OCI-LY7 (cell line): Measurements from ENCODE around the gene ZNF836. TPM values are rescaled to one million over a fixed set of nuclear protein-coding genes. Genes with fewer than 3 reads are reported as not detected.

Source experiments
- BruUV-seq: library from RNA; stranded (reverse); fragments of 400-500 nt; replicated peaks from 2 replicates; lab custom pipeline; 2021; lab: Mats Ljungman, UMichigan
- CTCF ChIA-PET: fragments of 300-600 bp; sonication (Branson Sonifier 250); formaldehyde crosslinking; loops from one replicate; lab custom pipeline; 2022; ENCODE audit warnings: antibody characterized with exemption; ENCODE audit not compliant: unreplicated experiment; lab: Charles Lee
- POLR2A ChIA-PET: fragments of 300-600 bp; sonication (Branson Sonifier 250); formaldehyde crosslinking; loops from one replicate; lab custom pipeline; 2022; ENCODE audit warnings: antibody characterized with exemption; lab: Charles Lee
- DNase-seq: peaks from one replicate; pipeline ENCODE4 v3.0.0-alpha.2; 2015; ENCODE audit warnings: low spot score
- H2AFZ ChIP-seq: fragments of 200-600 bp; sonication (generic), shearing (Covaris generic); 2 replicates; pipeline ENCODE4 v1.6.1; 2014; ENCODE audit warnings: mild to moderate bottlenecking, antibody characterized with exemption, low read length, moderate library complexity
- H3K27ac ChIP-seq: fragments of 200-600 bp; sonication (generic); 2 replicates; pipeline ENCODE4 v1.5.1; 2014; ENCODE audit warnings: mixed run types, low read depth, mild to moderate bottlenecking, moderate library complexity, low read length, inconsistent platforms; ENCODE audit not compliant: poor library complexity, severe bottlenecking
- H3K36me3 ChIP-seq: fragments of 200-600 bp; sonication (generic); 2 replicates; pipeline ENCODE4 v1.6.1; 2014; ENCODE audit warnings: mild to moderate bottlenecking, antibody characterized with exemption, low read length, moderate library complexity, mixed read lengths; ENCODE audit not compliant: insufficient read depth
- H3K4me1 ChIP-seq: fragments of 200-600 bp; sonication (generic); 2 replicates; pipeline ENCODE4 v1.5.1; 2014; ENCODE audit warnings: mild to moderate bottlenecking, low read length; ENCODE audit not compliant: insufficient read depth, poor library complexity, severe bottlenecking
- H3K4me2 ChIP-seq: fragments of 200-600 bp; sonication (generic); 2 replicates; pipeline ENCODE4 v1.6.1; 2014; ENCODE audit warnings: mild to moderate bottlenecking, low read length
- H3K4me3 ChIP-seq: fragments of 200-600 bp; sonication (generic); 2 replicates; pipeline ENCODE4 v1.5.1; 2014; ENCODE audit warnings: mild to moderate bottlenecking, low read depth, low read length; ENCODE audit not compliant: poor library complexity, severe bottlenecking
- H3K79me2 ChIP-seq: fragments of 200-600 bp; sonication (generic); 2 replicates; pipeline ENCODE4 v1.6.1; 2016; ENCODE audit warnings: low read depth, mild to moderate bottlenecking, low read length, moderate library complexity, mixed read lengths; ENCODE audit not compliant: insufficient read depth
- H3K9me2 ChIP-seq: fragments of 200-600 bp; sonication (generic); 2 replicates; pipeline ENCODE4 v1.6.1; 2016; ENCODE audit warnings: mild to moderate bottlenecking, low read length, mixed read lengths; ENCODE audit not compliant: insufficient read depth
- H3K9me3 ChIP-seq: fragments of 200-600 bp; sonication (generic); 2 replicates; pipeline ENCODE4 v1.6.1; 2014; ENCODE audit warnings: mild to moderate bottlenecking, mixed run types, low read length, mixed read lengths
- H4K20me1 ChIP-seq: fragments of 200-600 bp; sonication (generic); 2 replicates; pipeline ENCODE4 v1.6.1; 2014; ENCODE audit warnings: mild to moderate bottlenecking, antibody characterized with exemption, low read length, moderate library complexity, mixed read lengths; ENCODE audit not compliant: insufficient read depth
- EZH2phosphoT487 ChIP-seq: fragments of 200-600 bp; sonication (generic); IDR thresholded peaks from 2 replicates; pipeline ENCODE4 v1.6.1; 2018; ENCODE audit warnings: low read depth, borderline replicate concordance, mild to moderate bottlenecking, mixed run types, antibody characterized with exemption, low read length, moderate library complexity, mixed read lengths
- intact Hi-C: fragments of 100-400 bp; cut with micrococcal nuclease; formaldehyde crosslinking; loops from one replicate; pipeline ENCODE4 v1.10.0; 2022; ENCODE audit not compliant: unreplicated experiment
- total RNA-seq, 2 experiments: library from RNA; depleted of rRNA in 1 of 2; stranded (reverse); fragments of >200 nt in 1 of 2; shearing (Covaris generic) in 1 of 2; gene quantifications; 2 replicates each; pipeline ENCODE4 v1.2.3, GENCODE V29; 2014 to 2022
- TF ChIP-seq, protein P1 (sequence below): fragments of 200-600 bp; sonication (generic); conservative IDR thresholded peaks from 2 replicates; pipeline ENCODE4 v1.5.1; 2014; ENCODE audit warnings: mild to moderate bottlenecking, antibody characterized with exemption, low read length, moderate library complexity, mixed read lengths

The ZNF836 gene
- total RNA-seq, 2 experiments from 2014 or later = 8.0 to 14.8 TPM

DNA sequence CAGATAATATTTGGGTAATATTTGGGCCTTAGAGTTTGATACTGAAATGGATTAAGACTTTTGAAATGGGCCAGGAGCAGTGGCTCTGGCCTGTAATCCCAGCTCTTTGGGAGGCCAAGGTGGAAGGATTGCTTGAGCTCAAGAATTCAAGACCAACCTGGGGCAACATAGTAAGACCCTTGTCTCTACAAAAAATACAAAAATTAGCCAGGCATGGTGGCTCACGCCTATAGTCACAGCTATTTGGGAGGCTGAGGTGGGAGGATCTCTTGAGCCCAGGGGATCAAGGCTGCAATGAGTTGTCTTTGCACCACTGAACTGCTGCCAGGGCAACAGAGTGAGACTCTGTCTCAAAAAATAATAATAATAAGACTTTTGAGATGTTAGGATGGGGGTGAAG is 926 bp upstream of the ZNF836 start:
- no peaks in the 10 kb centered on the region for H4K20me1 ChIP-seq
- TF ChIP-seq, protein P1, sequence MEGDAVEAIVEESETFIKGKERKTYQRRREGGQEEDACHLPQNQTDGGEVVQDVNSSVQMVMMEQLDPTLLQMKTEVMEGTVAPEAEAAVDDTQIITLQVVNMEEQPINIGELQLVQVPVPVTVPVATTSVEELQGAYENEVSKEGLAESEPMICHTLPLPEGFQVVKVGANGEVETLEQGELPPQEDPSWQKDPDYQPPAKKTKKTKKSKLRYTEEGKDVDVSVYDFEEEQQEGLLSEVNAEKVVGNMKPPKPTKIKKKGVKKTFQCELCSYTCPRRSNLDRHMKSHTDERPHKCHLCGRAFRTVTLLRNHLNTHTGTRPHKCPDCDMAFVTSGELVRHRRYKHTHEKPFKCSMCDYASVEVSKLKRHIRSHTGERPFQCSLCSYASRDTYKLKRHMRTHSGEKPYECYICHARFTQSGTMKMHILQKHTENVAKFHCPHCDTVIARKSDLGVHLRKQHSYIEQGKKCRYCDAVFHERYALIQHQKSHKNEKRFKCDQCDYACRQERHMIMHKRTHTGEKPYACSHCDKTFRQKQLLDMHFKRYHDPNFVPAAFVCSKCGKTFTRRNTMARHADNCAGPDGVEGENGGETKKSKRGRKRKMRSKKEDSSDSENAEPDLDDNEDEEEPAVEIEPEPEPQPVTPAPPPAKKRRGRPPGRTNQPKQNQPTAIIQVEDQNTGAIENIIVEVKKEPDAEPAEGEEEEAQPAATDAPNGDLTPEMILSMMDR = no peak
- no peak for TF ChIP-seq EZH2phosphoT487
- peak overlapping the region; percentile 86 for H3K4me2 ChIP-seq
- ChIA-PET CTCF (no interaction called here), POLR2A (interaction anchor here (1.0 to 1.5 kb wide), 2 partner anchors 13 to 17 kb away, joined by 4 to 10 read pairs; partner anchors contain the start of gene PPP2R1A)
- no peaks in the 10 kb centered on the region for H3K9me3 ChIP-seq
- peak overlapping the region; percentile 89; the same call in 1 of the 2 replicates for H2AFZ ChIP-seq
- peaks cover 26% of the 10 kb centered on the region for H3K36me3 ChIP-seq
- H3K4me1 ChIP-seq = peaks cover 17% of the 10 kb centered on the region
- H3K9me2 ChIP-seq = no peaks in the 10 kb centered on the region
- no TSS peak for BruUV-seq
- no peak for DNase-seq
- intact Hi-C loops = no loop called here
- H3K79me2 ChIP-seq = peaks cover 4% of the 10 kb centered on the region; the same call in 1 of the 2 replicates
- peak overlapping the region; percentile 84 for H3K4me3 ChIP-seq
- H3K27ac ChIP-seq = no peak overlapping the region

DNA sequence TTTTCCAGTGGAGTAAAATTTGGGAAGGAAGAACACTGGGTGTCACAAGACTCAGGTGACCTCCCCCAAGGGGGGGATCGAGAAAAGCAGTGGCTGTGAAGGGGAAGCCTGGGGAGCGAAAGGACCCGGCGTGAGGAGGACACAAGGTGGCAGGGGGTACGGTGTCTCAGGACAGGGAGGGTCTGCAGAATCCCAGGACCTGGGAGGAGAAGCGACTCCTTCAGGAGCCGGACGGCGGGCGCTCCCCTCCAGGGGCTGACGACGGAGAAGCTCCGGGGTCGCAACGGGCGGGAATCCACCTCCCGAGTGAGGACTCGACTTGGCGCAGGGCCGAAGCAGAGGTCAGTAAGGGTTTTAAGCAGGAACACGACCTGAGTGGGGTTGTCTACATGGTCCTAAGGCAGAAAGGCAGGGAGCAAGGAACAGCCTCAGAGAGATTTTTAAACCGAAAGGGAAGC is 529 bp downstream of the ZNF836 start:
- peak overlapping the region; percentile 89 for H2AFZ ChIP-seq
- intact Hi-C loops = no loop called here
- no peaks in the 10 kb centered on the region for H3K9me2 ChIP-seq
- H3K9me3 ChIP-seq = no peaks in the 10 kb centered on the region
- H3K27ac ChIP-seq = peak overlapping the region; percentile 39
- peaks cover 17% of the 10 kb centered on the region for H3K4me1 ChIP-seq
- H3K79me2 ChIP-seq = peaks cover 4% of the 10 kb centered on the region; the same call in 1 of the 2 replicates
- H3K4me2 ChIP-seq = peak overlapping the region; percentile 86
- peaks cover 40% of the 10 kb centered on the region for H3K36me3 ChIP-seq
- CTCF ChIA-PET = interaction anchor here (0.7 kb wide), 1 partner anchor 10 kb away, joined by 4 read pairs; no protein-coding TSS in a partner anchor
- peak overlapping the region; percentile 84 for H3K4me3 ChIP-seq
- no peaks in the 10 kb centered on the region for H4K20me1 ChIP-seq
- no peak for TF ChIP-seq EZH2phosphoT487
- TF ChIP-seq, protein P1 = no peak
- no peak for DNase-seq
- POLR2A ChIA-PET = no interaction called here
- BruUV-seq = TSS peak; percentile 77

DNA sequence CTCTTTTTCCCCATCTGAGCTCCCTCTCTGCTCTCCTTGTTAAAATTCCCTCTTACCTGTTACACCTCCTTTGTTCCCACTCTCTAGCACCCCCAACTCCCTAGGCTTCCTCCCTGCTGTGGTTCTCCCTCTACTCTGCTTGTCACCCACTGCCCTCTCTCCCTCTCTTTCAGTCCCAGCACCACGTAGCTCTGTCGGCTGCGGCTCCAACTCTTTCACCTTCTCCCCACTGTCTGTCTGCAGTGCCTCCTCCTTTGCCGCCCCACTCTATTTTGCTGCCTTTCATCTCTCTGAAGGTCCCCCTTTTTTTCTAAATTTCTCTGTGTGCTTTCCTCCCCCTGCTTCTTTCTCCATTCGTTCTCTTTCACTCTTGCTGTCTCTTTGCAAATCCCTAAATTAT is 1.1 kb downstream of the ZNF836 start:
- ChIA-PET CTCF (no interaction called here), POLR2A (no interaction called here)
- intact Hi-C loops = no loop called here

More for the DNA sequence above, 1.1 kb downstream of the ZNF836 start:
- H3K4me1 ChIP-seq = peaks cover 17% of the 10 kb centered on the region
- no peaks in the 10 kb centered on the region for H3K9me2 ChIP-seq
- H3K27ac ChIP-seq = no peak overlapping the region
- H3K9me3 ChIP-seq = no peaks in the 10 kb centered on the region
- H3K36me3 ChIP-seq = peaks cover 46% of the 10 kb centered on the region
- DNase-seq = no peak
- H3K79me2 ChIP-seq = peaks cover 4% of the 10 kb centered on the region; the same call in 1 of the 2 replicates
- H4K20me1 ChIP-seq = no peaks in the 10 kb centered on the region
- H3K4me2 ChIP-seq = peak overlapping the region; percentile 86
- TF ChIP-seq, protein P1 = no peak
- TF ChIP-seq EZH2phosphoT487 = no peak
- H3K4me3 ChIP-seq = peak overlapping the region; percentile 84
- no TSS peak for BruUV-seq
- H2AFZ ChIP-seq = no peak overlapping the region
